ENCODE data around the gene SFXN5. TPM values are rescaled to one million over a fixed set of nuclear protein-coding genes. Genes with fewer than 3 reads are reported as not detected.

The SFXN5 gene
- total RNA-seq, 1 experiment from 2014 or later: 22.0 TPM

DNA sequence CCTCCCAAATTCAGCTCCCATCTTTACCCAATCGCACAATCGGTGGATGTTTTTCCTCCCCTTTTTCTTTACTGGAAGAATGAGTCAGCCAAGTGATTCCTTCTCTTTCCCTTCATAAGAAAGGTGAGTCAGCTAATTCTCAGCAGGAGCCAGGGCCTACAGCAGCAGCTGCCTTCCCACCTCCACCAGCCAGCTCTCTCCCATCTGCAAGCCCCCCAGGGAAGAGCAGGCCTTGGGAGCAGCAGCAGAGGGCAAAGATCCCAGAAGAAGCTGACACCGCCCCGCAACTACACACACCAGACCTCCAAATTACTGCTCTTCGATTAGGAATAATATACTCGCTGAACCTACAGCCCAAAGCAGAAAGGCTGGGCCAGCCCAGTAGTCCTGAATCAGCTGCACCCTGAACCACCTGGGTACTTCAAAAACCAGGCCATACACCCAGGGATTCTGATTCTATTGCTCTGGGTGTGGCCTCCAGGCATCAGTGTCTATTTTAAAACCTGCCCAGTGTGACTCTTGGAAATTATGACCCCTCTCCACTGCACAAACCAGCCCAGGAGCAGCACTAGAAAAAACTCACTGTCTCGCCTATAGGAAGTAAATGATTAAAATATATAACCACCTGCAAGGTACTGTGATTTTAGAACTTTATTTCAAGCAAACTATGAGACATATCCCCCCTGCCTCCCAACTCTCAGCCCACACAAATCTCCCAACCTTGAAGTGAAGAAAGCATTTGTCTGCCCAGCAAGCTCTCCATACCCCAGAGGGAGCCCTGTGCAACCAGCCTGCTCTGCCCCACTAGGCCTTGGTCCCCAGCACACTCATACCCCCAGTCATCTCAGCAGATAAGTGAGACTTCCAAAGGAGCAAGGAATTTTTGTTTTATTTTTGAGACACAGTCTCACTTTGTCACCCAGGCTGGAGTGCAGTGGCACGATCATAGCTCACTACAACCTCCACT is 7.3 kb downstream of the SFXN5 start:
- H4K20me1 ChIP-seq (ENCODE audit: low read length): no peaks in the 10 kb centered on the region
- intact Hi-C loops (cut with micrococcal nuclease): no loop called here
- H3K36me3 ChIP-seq (ENCODE audit: low read depth, low read length): no peaks in the 10 kb centered on the region; the same call in none of the 2 replicates
- no TSS peak for BruUV-seq (replicated peaks)
- H3F3A ChIP-seq (ENCODE audit: low read length, unreplicated experiment): no peaks in the 10 kb centered on the region
- H3K4me1 ChIP-seq (ENCODE audit: insufficient read depth, low read length): peaks cover 34% of the 10 kb centered on the region
- peak overlapping the region; percentile 74 for H3K9ac ChIP-seq (ENCODE audit: low read length)
- peak overlapping the region; percentile 93 for H3K27ac ChIP-seq (ENCODE audit: low read length)
- CTCF ChIA-PET: interaction anchor here (0.6 to 0.7 kb wide), 2 partner anchors 68 to 90 kb away, joined by 3 read pairs; no protein-coding TSS in a partner anchor
- POLR2A ChIA-PET (ENCODE audit: unreplicated experiment): no interaction called here
- TF ChIP-seq, protein P1, sequence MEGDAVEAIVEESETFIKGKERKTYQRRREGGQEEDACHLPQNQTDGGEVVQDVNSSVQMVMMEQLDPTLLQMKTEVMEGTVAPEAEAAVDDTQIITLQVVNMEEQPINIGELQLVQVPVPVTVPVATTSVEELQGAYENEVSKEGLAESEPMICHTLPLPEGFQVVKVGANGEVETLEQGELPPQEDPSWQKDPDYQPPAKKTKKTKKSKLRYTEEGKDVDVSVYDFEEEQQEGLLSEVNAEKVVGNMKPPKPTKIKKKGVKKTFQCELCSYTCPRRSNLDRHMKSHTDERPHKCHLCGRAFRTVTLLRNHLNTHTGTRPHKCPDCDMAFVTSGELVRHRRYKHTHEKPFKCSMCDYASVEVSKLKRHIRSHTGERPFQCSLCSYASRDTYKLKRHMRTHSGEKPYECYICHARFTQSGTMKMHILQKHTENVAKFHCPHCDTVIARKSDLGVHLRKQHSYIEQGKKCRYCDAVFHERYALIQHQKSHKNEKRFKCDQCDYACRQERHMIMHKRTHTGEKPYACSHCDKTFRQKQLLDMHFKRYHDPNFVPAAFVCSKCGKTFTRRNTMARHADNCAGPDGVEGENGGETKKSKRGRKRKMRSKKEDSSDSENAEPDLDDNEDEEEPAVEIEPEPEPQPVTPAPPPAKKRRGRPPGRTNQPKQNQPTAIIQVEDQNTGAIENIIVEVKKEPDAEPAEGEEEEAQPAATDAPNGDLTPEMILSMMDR (conservative IDR thresholded peaks at IDR 0.05; ENCODE audit: low read depth, low read length): no peak
- TF ChIP-seq EZH2phosphoT487 (IDR thresholded peaks at IDR 0.05; ENCODE audit: borderline replicate concordance, low read length) (no peak), EZH2 (IDR thresholded peaks at IDR 0.05; ENCODE audit: low read length, unreplicated experiment) (no peak)
- peak; percentile 96 for ATAC-seq
- H3K9me3 ChIP-seq (ENCODE audit: low read length): no peaks in the 10 kb centered on the region
- DNase-seq: peak; percentile 85
- peak overlapping the region; percentile 67 for H3K4me2 ChIP-seq (ENCODE audit: low read length)
- peaks cover 82% of the 10 kb centered on the region for H3K79me2 ChIP-seq (ENCODE audit: low read length)
- H3K27me3 ChIP-seq (ENCODE audit: low read length): no peaks in the 10 kb centered on the region
- H3K4me3 ChIP-seq (ENCODE audit: low read length): peak overlapping the region; percentile 32; the same call in 1 of the 2 replicates
- peak overlapping the region; percentile 41 for H2AFZ ChIP-seq (ENCODE audit: low read length)
- H3K9me2 ChIP-seq (replicated peaks; ENCODE audit: low read length): no peaks in the 10 kb centered on the region

DNA sequence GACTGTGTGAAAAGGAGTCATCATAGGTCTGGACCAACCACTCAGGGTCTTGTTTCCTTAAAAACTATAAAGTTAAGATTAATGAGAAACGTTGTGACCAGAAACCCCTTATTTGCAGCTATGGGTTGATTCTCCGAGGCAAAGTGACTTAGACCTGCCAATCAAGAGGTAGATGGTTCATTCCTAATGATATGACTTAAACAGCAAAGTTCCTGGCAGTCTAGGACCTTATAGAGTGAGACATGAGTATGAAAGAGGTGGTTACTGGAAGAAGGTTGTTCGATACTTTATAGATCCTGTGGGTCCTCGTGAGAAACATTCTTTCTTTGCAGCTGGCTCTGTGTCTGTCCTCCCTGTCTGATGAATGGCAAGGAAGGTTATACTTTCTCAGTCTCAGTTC is 8.0 kb downstream of the SFXN5 start:
- Histone ChIP-seq H3K4me3 (ENCODE audit: low read length) (peak overlapping the region; percentile 32; the same call in 1 of the 2 replicates), H3K27ac (ENCODE audit: low read length) (peak overlapping the region; percentile 93), H3F3A (ENCODE audit: low read length, unreplicated experiment) (no peaks in the 10 kb centered on the region), H3K9me3 (ENCODE audit: low read length) (no peaks in the 10 kb centered on the region), H3K4me2 (ENCODE audit: low read length) (peak overlapping the region; percentile 67), H3K4me1 (ENCODE audit: insufficient read depth, low read length) (peaks cover 27% of the 10 kb centered on the region), H3K9ac (ENCODE audit: low read length) (peak overlapping the region; percentile 74), H2AFZ (ENCODE audit: low read length) (peak overlapping the region; percentile 41), H4K20me1 (ENCODE audit: low read length) (no peaks in the 10 kb centered on the region), H3K79me2 (ENCODE audit: low read length) (peaks cover 81% of the 10 kb centered on the region), H3K27me3 (ENCODE audit: low read length) (no peaks in the 10 kb centered on the region), H3K9me2 (replicated peaks; ENCODE audit: low read length) (no peaks in the 10 kb centered on the region), H3K36me3 (ENCODE audit: low read depth, low read length) (no peaks in the 10 kb centered on the region; the same call in none of the 2 replicates)
- ATAC-seq (peak; percentile 16), DNase-seq (no peak)
- TF ChIP-seq EZH2 (IDR thresholded peaks at IDR 0.05; ENCODE audit: low read length, unreplicated experiment) (no peak), EZH2phosphoT487 (IDR thresholded peaks at IDR 0.05; ENCODE audit: borderline replicate concordance, low read length) (no peak)
- TF ChIP-seq, protein P1 (conservative IDR thresholded peaks at IDR 0.05; ENCODE audit: low read depth, low read length): no peak
- CTCF ChIA-PET: interaction anchor here (0.6 to 0.7 kb wide), 2 partner anchors 67 to 90 kb away, joined by 3 read pairs; no protein-coding TSS in a partner anchor
- BruUV-seq (replicated peaks): no TSS peak
- POLR2A ChIA-PET (ENCODE audit: unreplicated experiment): no interaction called here
- intact Hi-C loops (cut with micrococcal nuclease): no loop called here
